K562 (cell line): Measurements from ENCODE around the gene GRK4. TPM values are rescaled to one million over a fixed set of nuclear protein-coding genes. Genes with fewer than 3 reads are reported as not detected.
A peak's percentile ranks its signal among the peaks of the same experiment; 100 is the strongest.

Source experiments
- ATAC-seq: fragments of 200-7000 bp; cut with Tn5 transposase; 3 replicates; pipeline ENCODE4 v1.9.1; 2020; ENCODE audit warnings: moderate library complexity
- BruUV-seq: library from RNA; stranded (reverse); fragments of 400-500 nt; replicated peaks from 2 replicates; lab custom pipeline; 2021; lab: Mats Ljungman, UMichigan
- CTCF ChIA-PET: fragments of 300-600 bp; formaldehyde crosslinking; extraction: SDS; loops from one replicate; lab custom pipeline; 2021; ENCODE audit warnings: low intra/inter-chr PET ratio; lab: Yijun Ruan, JAX
- POLR2A ChIA-PET: fragments of 300-600, 350-650 bp; sonication (Branson Sonifier 250); formaldehyde crosslinking; extraction: SDS; loops from one replicate; lab custom pipeline; 2021; ENCODE audit warnings: antibody characterized with exemption, inconsistent platforms; lab: Yijun Ruan, JAX
- DNase-seq, 4 experiments: peaks; one replicate each; pipeline versions ENCODE4 v3.0.0 to v3.0.0-alpha.2; 2011 to 2018; ENCODE audit warnings: low spot score in 3 of 4, mixed read lengths in 3 of 4; ENCODE audit errors: extremely low read depth in 1 of 4
- FAIRE-seq: peaks from 2 replicates; lab custom pipeline; 2011; peaks lifted over from hg19 to GRCh38; lab: Jason Lieb, UNC
- H2AFZ ChIP-seq: 2 replicates; pipeline ENCODE4 v1.6.0; 2011; ENCODE audit warnings: low read depth, low read length, control low read depth, inconsistent platforms
- H3K27ac ChIP-seq: fragments of 200-600 bp; 3 replicates; pipeline ENCODE4 v1.8.0; 2011; ENCODE audit warnings: low read depth, mild to moderate bottlenecking, control low read depth, inconsistent platforms, low read length, moderate library complexity, mixed read lengths; ENCODE audit errors: extremely low read depth
- H3K27me3 ChIP-seq, 2 experiments: fragments of 300-600 bp in 1 of 2; 2 replicates in 1 of 2; 3 replicates in 1 of 2; pipeline versions ENCODE4 v1.6.0 to v1.8.0; 2011; ENCODE audit warnings: inconsistent platforms in 2 of 2, low read length in 2 of 2, mild to moderate bottlenecking in 1 of 2, mixed read lengths in 1 of 2, moderate library complexity in 1 of 2; ENCODE audit not compliant: control insufficient read depth in 2 of 2, insufficient read depth in 2 of 2
- H3K36me3 ChIP-seq: fragments of 300-600 bp; 3 replicates; pipeline ENCODE4 v1.8.0; 2011; ENCODE audit warnings: mild to moderate bottlenecking, low read length, inconsistent platforms; ENCODE audit not compliant: control insufficient read depth, insufficient read depth
- H3K4me1 ChIP-seq, 2 experiments: fragments of 200-600 bp in 1 of 2; replicated peaks in 1 of 2; 2 replicates in 1 of 2; 3 replicates in 1 of 2; pipeline versions ENCODE4 v1.5.1 to v1.8.0; 2011; ENCODE audit warnings: inconsistent platforms in 2 of 2, low read length in 2 of 2, mild to moderate bottlenecking in 1 of 2, mixed read lengths in 1 of 2, moderate library complexity in 1 of 2; ENCODE audit not compliant: control insufficient read depth in 2 of 2, insufficient read depth in 2 of 2
- H3K4me2 ChIP-seq: 2 replicates; pipeline ENCODE4 v1.6.1; 2011; ENCODE audit warnings: low read length, control low read depth, inconsistent platforms, mixed read lengths; ENCODE audit not compliant: insufficient read depth
- H3K4me3 ChIP-seq: fragments of 200-600 bp; sonication (generic), shearing (Covaris generic); 2 replicates; pipeline ENCODE4 v1.5.1; 2016; ENCODE audit warnings: control low read depth, inconsistent platforms
- H3K79me2 ChIP-seq: fragments of 200-600 bp; 3 replicates; pipeline ENCODE4 v1.8.0; 2011; ENCODE audit warnings: low read length, inconsistent platforms; ENCODE audit not compliant: control insufficient read depth, insufficient read depth
- H3K9ac ChIP-seq, 2 experiments: 2 replicates each; pipeline versions ENCODE4 v1.6.0 to v1.6.1; 2011; ENCODE audit warnings: low read depth in 2 of 2, low read length in 2 of 2, control low read depth in 1 of 2, inconsistent platforms in 1 of 2, mild to moderate bottlenecking in 1 of 2, mixed read lengths in 1 of 2; ENCODE audit not compliant: insufficient read depth in 1 of 2
- H3K9me1 ChIP-seq: one replicate; pipeline ENCODE4 v1.6.0; 2011; ENCODE audit warnings: inconsistent platforms, mild to moderate bottlenecking, low read length, moderate library complexity; ENCODE audit not compliant: control insufficient read depth, insufficient read depth
- H3K9me3 ChIP-seq: replicated peaks from 2 replicates; pipeline ENCODE4 v1.5.1; 2011; ENCODE audit warnings: low read depth, low read length, inconsistent platforms; ENCODE audit not compliant: control insufficient read depth, insufficient read depth
- H4K20me1 ChIP-seq: replicated peaks from 2 replicates; pipeline ENCODE4 v1.6.1; 2011; ENCODE audit warnings: low read length, inconsistent platforms, mixed read lengths; ENCODE audit not compliant: control insufficient read depth, insufficient read depth
- AFF1 ChIP-seq, 2 experiments: fragments of 450-650 bp; IDR thresholded peaks; 2 replicates each; pipeline ENCODE4 v1.6.1; 2018; ENCODE audit warnings: mild to moderate bottlenecking in 2 of 2, low read depth in 1 of 2; ENCODE audit not compliant: partially characterized antibody in 2 of 2
- ARID2 ChIP-seq: fragments of 450-650 bp; IDR thresholded peaks from 2 replicates; pipeline ENCODE4 v1.6.1; 2017; ENCODE audit warnings: antibody characterized with exemption, mild to moderate bottlenecking
- CGGBP1 ChIP-seq: fragments of 250-450 bp; sonication (Bioruptor Pico); IDR thresholded peaks from 2 replicates; pipeline ENCODE4 v1.9.0; 2021; ENCODE audit warnings: mild to moderate bottlenecking
- MYBL2 ChIP-seq, 2 experiments: fragments of 450-650 bp in 1 of 2; sonication (generic) in 1 of 2; formaldehyde crosslinking in 1 of 2; IDR thresholded peaks; 2 replicates each; pipeline versions ENCODE4 v1.6.1 to v1.8.1; 2017 to 2022; ENCODE audit warnings: borderline replicate concordance in 1 of 2, inconsistent platforms in 1 of 2, low read depth in 1 of 2, mild to moderate bottlenecking in 1 of 2, missing genetic modification reagents in 1 of 2, moderate library complexity in 1 of 2
- PTBP1 ChIP-seq: fragments of 200-400 bp; formaldehyde crosslinking; IDR thresholded peaks from 2 replicates; pipeline ENCODE4 v1.6.1; 2017; ENCODE audit warnings: low read depth, low read length
- RBM22 ChIP-seq: fragments of 200-400 bp; formaldehyde crosslinking; IDR thresholded peaks from 2 replicates; pipeline ENCODE4 v1.6.1; 2018; ENCODE audit warnings: low read length, low read depth; ENCODE audit not compliant: poor library complexity, severe bottlenecking
- WGBS: fragments of 100-300 bp; shearing (Covaris generic); methylation state at CpG from one replicate; pipeline ENCODE4 v1.1.6; 2016; ENCODE audit warnings: low coverage, mixed read lengths; ENCODE audit not compliant: insufficient coverage; ENCODE audit errors: missing lambda C conversion rate; 5-methylcytosine and 5-hydroxymethylcytosine counted together
- in situ Hi-C: fragments of 300-500 bp; cut with MboI; formaldehyde crosslinking; loops from 4 replicates; pipeline ENCODE4 v1.15.0; 2018; ENCODE audit warnings: inconsistent platforms, mixed read lengths
- intact Hi-C: fragments of 100-400 bp; cut with micrococcal nuclease; formaldehyde crosslinking; loops from 2 replicates; pipeline ENCODE4 v1.14.2; 2022
- polyA plus RNA-seq, 8 experiments: library from polyadenylated mRNA; depleted of rRNA in 4 of 8; stranded (reverse) in 5 of 8; unstranded in 3 of 8; fragments of >200 nt; fragmentation: Nextera tagmentation in 2 of 8; fragmentation: Illumina TruSeq in 1 of 8; extraction: Ambion mirVana in 2 of 8; extraction: Trizol in 1 of 8; gene quantifications; 2 replicates each; pipeline versions ENCODE4 v1.2.1 to v1.2.3, GENCODE V29; 2011 to 2014; ENCODE audit warnings: inconsistent platforms in 1 of 8, missing spikeins in 1 of 8
- total RNA-seq, 7 experiments: library from RNA; depleted of rRNA in 6 of 7; stranded (reverse); fragments of >200 nt in 6 of 7; fragmentation: Illumina TruSeq in 2 of 7; extraction: Trizol in 2 of 7; gene quantifications; 2 replicates each; pipeline versions ENCODE4 v1.2.1 to v1.2.3, GENCODE V29; 2011 to 2021; ENCODE audit warnings: low replicate concordance in 1 of 7

The GRK4 gene
- total and polyA plus RNA-seq, 9 of the 15 experiments (the other 6 are each of a cell fraction or from before 2014, with no cell fraction given): 1.1 to 4.8 (median 2.6) TPM

GRCh38 chr4:2932321-2932950 is 30.9 kb upstream of the GRK4 start:
- ChIA-PET POLR2A (no interaction called here), CTCF (no interaction called here)
- H3K36me3 ChIP-seq: peaks cover 63% of the 10 kb centered on the region; the same call in 2 of the 3 replicates
- H3K27me3 ChIP-seq: no peaks in the 10 kb centered on the region
- H3K9me1 ChIP-seq: no peaks in the 10 kb centered on the region
- FAIRE-seq (no peak), ATAC-seq (no peak), DNase-seq (no peak)
- no peak overlapping the region for H3K4me2 ChIP-seq
- no peak overlapping the region for H3K4me3 ChIP-seq
- peaks cover 28% of the 10 kb centered on the region; the same call in 2 of the 3 replicates for H3K79me2 ChIP-seq
- 89% methylated on average over 18 of the region's 18 CpGs for WGBS
- no peaks in the 10 kb centered on the region for H3K9me3 ChIP-seq
- intact Hi-C loops: no loop called here
- peak overlapping the region in 1 of 2 experiments; percentile 74; a peak in 2 of 4 replicates for H3K9ac ChIP-seq
- no peak overlapping the region for H3K27ac ChIP-seq
- H4K20me1 ChIP-seq: peaks cover 22% of the 10 kb centered on the region; the same call in 1 of the 2 replicates
- peaks cover 17 to 64% of the 10 kb centered on the region in 2 experiments; a peak in 4 of 5 replicates for H3K4me1 ChIP-seq
- in situ Hi-C loops: no loop called here
- H2AFZ ChIP-seq: no peak overlapping the region
- no TSS peak for BruUV-seq
- TF ChIP-seq AFF1 (IDR thresholded peaks at IDR 0.05; ENCODE audit: low read depth in 1 of 2, partially characterized antibody in 2 of 2) (no peak), ARID2 (no peak), MYBL2 (IDR thresholded peaks at IDR 0.05; ENCODE audit: low read depth) (no peak), MYBL2 (CRISPR knock-in tag; IDR thresholded peaks at IDR 0.05; ENCODE audit: borderline replicate concordance) (0 out of 2 replicates have a peak, but pooled peaks have one; percentile 24), CGGBP1 (CRISPR knock-in tag) (no peak), PTBP1 (no peak), RBM22 (peak; percentile 9)
